Fibroblast of skin of right quadriceps (primary cell): ENCODE results near the gene SP140.
"Not testable (repeated sequence)": the region's sequence is repeated elsewhere in the genome, so short reads cannot be mapped to it uniquely, and the experiment has no call there.

ENCODE experiments used
- DNase-seq: peaks from one replicate; pipeline ENCODE4 v3.0.0-alpha.2; 2013

SP140 gene

GRCh38 chr2:230295192-230295591 is 69.7 kb downstream of the SP140 start:
- no peak for DNase-seq

- no peak for DNase-seq
Measured at GRCh38 chr2:230296917-230297316, 71.4 kb downstream of the SP140 start.

GRCh38 chr2:230299618-230300017 is 74.1 kb downstream of the SP140 start:
- no peak for DNase-seq

- no peak for DNase-seq
Measured at GRCh38 chr2:230305416-230306275, 80.1 kb downstream of the SP140 start.

GRCh38 chr2:230306474-230306873 is 80.9 kb downstream of the SP140 start:
- DNase-seq, result no peak

- DNase-seq, result no peak
Measured at GRCh38 chr2:230307485-230307884, 81.9 kb downstream of the SP140 start.

- DNase-seq, result no peak
Measured at GRCh38 chr2:230308402-230309000, 83.0 kb downstream of the SP140 start.

- not testable (repeated sequence) for DNase-seq
Measured at GRCh38 chr2:230310792-230311191, 85.3 kb downstream of the SP140 start.

GRCh38 chr2:230311634-230312033 is 86.1 kb downstream of the SP140 start:
- not testable (repeated sequence) for DNase-seq

GRCh38 chr2:230312638-230313037 is 87.1 kb downstream of the SP140 start:
- DNase-seq, result peak; percentile 31

- DNase-seq, result no peak
Measured at GRCh38 chr2:230317366-230317765, 91.8 kb downstream of the SP140 start.

- DNase-seq, result no peak
Measured at GRCh38 chr2:230318190-230319121, 92.9 kb downstream of the SP140 start.

- no peak for DNase-seq
Measured at GRCh38 chr2:230319211-230319862, 93.8 kb downstream of the SP140 start.

- no peak for DNase-seq
Measured at GRCh38 chr2:230321031-230321430, 95.5 kb downstream of the SP140 start.

- DNase-seq, result no peak
Measured at GRCh38 chr2:230322561-230323384, 97.2 kb downstream of the SP140 start.

- no peak for DNase-seq
Measured at GRCh38 chr2:230323385-230324106, 98.0 kb downstream of the SP140 start.

- DNase-seq, result no peak
Measured at GRCh38 chr2:230324503-230324902, 99.0 kb downstream of the SP140 start.

GRCh38 chr2:230325316-230326243 is 100.0 kb downstream of the SP140 start:
- DNase-seq, result no peak

- DNase-seq, result peak; percentile 72
Measured at GRCh38 chr2:230326453-230327417, 101.2 kb downstream of the SP140 start, which contains the start of gene SP140L. SP140L (plus strand) TSS chr2:230327193; CDS start chr2:230327270, 77 bp downstream.
